Gastrocnemius medialis (tissue), 4 donors: ENCODE results near the gene CELSR1. TPM values are rescaled to one million over a fixed set of nuclear protein-coding genes. Genes with fewer than 3 reads are reported as not detected.

Experiments
- ATAC-seq, 2 donors: fragments of 150-250 bp; one replicate each; pipeline ENCODE4 v1.9.1; 2016
- DNase-seq, 2 donors: peaks; one replicate each; pipeline ENCODE4 v3.0.0-alpha.2; 2019
- H3K27ac ChIP-seq, 4 donors: fragments of 200-600 bp; sonication (generic); 1 replicate in 1 of 4; 2 replicates in 3 of 4; pipeline ENCODE4 v1.5.1; 2016 to 2018; ENCODE audit warnings: mild to moderate bottlenecking in 2 of 4, moderate library complexity in 1 of 4
- H3K27me3 ChIP-seq, 3 donors: fragments of 200-600 bp; sonication (generic) in 2 of 3; 1 replicate in 1 of 3; 2 replicates in 2 of 3; pipeline versions ENCODE4 v1.5.1 to v1.6.0; 2016 to 2019; ENCODE audit warnings: mild to moderate bottlenecking in 1 of 3, moderate library complexity in 1 of 3
- H3K36me3 ChIP-seq, 2 donors: fragments of 200-600 bp; sonication (generic) in 1 of 2; one replicate each; pipeline ENCODE4 v1.5.1; 2017 to 2018
- H3K4me1 ChIP-seq, 2 donors: fragments of 200-600 bp; sonication (generic) in 1 of 2; one replicate each; pipeline ENCODE4 v1.5.1; 2016 to 2017; ENCODE audit warnings: mild to moderate bottlenecking in 2 of 2
- H3K4me3 ChIP-seq, 4 donors: fragments of 200-600 bp; sonication (generic) in 3 of 4; 1 replicate in 1 of 4; 2 replicates in 3 of 4; pipeline ENCODE4 v1.5.1; 2016 to 2019; ENCODE audit warnings: mild to moderate bottlenecking in 2 of 4
- H3K9me3 ChIP-seq, 3 donors: fragments of 200-600 bp; sonication (generic) in 2 of 3; 1 replicate in 1 of 3; 2 replicates in 2 of 3; pipeline ENCODE4 v1.5.1; 2016 to 2019
- CTCF ChIP-seq, 5 experiments: fragments of 450-650 bp in 3 of 5; fragments of 200-600 bp in 2 of 5; sonication (generic) in 2 of 5; IDR thresholded peaks in 4 of 5; conservative IDR thresholded peaks in 1 of 5; 1 replicate in 4 of 5; 2 replicates in 1 of 5; pipeline ENCODE4 v1.5.1; 2016 to 2019; ENCODE audit warnings: antibody characterized with exemption in 5 of 5, mild to moderate bottlenecking in 3 of 5, moderate library complexity in 3 of 5
- POLR2A ChIP-seq, 2 donors: fragments of 450-650 bp; IDR thresholded peaks; one replicate each; pipeline ENCODE4 v1.6.1; 2017; ENCODE audit warnings: antibody characterized with exemption in 2 of 2, mild to moderate bottlenecking in 2 of 2, moderate library complexity in 2 of 2
- in situ Hi-C, 4 donors: fragments of 200-750 bp; cut with MboI; loops; one replicate each; pipeline versions ENCODE4 v1.15.0 to v1.8.0; 2017; ENCODE audit warnings: low sequenced_read_pairs in 4 of 4
- intact Hi-C: fragments of 100-400 bp; cut with DNase I; formaldehyde crosslinking; loops from one replicate; pipeline ENCODE4 v1.15.1; 2023; ENCODE audit warnings: low total_unique reads
- total RNA-seq, 4 donors: library from RNA; depleted of rRNA; stranded (reverse); fragments of >200 nt; gene quantifications; one replicate each; pipeline versions ENCODE4 v1.1.0 to v1.2.3, GENCODE V29; 2016

The CELSR1 gene
- total RNA-seq, 4 donors from 2014 or later: 0.10 to 1.5 (median 0.87) TPM

GRCh38 chr22:46452195-46453005 lies 85.0 kb downstream of the CELSR1 start:
- no peak overlapping the region for H3K27ac ChIP-seq
- in situ Hi-C loops (no loop called here), intact Hi-C loops (no loop called here)
- no peaks in the 10 kb centered on the region for H3K4me1 ChIP-seq
- DNase-seq: no peak
- no peaks in the 10 kb centered on the region for H3K9me3 ChIP-seq
- H3K4me3 ChIP-seq: no peak overlapping the region
- H3K36me3 ChIP-seq: no peaks in the 10 kb centered on the region
- ATAC-seq: no peak
- TF ChIP-seq POLR2A (IDR thresholded peaks at IDR 0.05): no peak
- no peak for TF ChIP-seq CTCF (IDR thresholded peaks at IDR 0.05 in 4 of 5, conservative IDR thresholded peaks at IDR 0.05 in 1 of 5)
- peaks cover 9 to 32% (median 22%) of the 10 kb centered on the region in 3 donors for H3K27me3 ChIP-seq

GRCh38 chr22:46451741-46452140 lies 85.7 kb downstream of the CELSR1 start:
- no peak for ATAC-seq
- intact Hi-C loops: no loop called here
- no peak overlapping the region for H3K4me3 ChIP-seq
- no peaks in the 10 kb centered on the region for H3K4me1 ChIP-seq
- no peak for DNase-seq
- peaks cover 5 to 32% (median 23%) of the 10 kb centered on the region in 3 donors for H3K27me3 ChIP-seq
- no peak for TF ChIP-seq CTCF (IDR thresholded peaks at IDR 0.05 in 4 of 5, conservative IDR thresholded peaks at IDR 0.05 in 1 of 5)
- TF ChIP-seq POLR2A (IDR thresholded peaks at IDR 0.05): no peak
- H3K36me3 ChIP-seq: no peaks in the 10 kb centered on the region
- no peak overlapping the region for H3K27ac ChIP-seq
- no peaks in the 10 kb centered on the region for H3K9me3 ChIP-seq
- in situ Hi-C loops: no loop called here

GRCh38 chr22:46450931-46451561 lies 86.4 kb downstream of the CELSR1 start:
- Histone ChIP-seq H3K4me3 (no peak overlapping the region), H3K9me3 (no peaks in the 10 kb centered on the region), H3K27ac (no peak overlapping the region), H3K4me1 (no peaks in the 10 kb centered on the region), H3K36me3 (no peaks in the 10 kb centered on the region), H3K27me3 (peaks cover 5 to 32% (median 23%) of the 10 kb centered on the region in 3 donors)
- no peak for DNase-seq
- TF ChIP-seq CTCF (IDR thresholded peaks at IDR 0.05 in 4 of 5, conservative IDR thresholded peaks at IDR 0.05 in 1 of 5) (no peak), POLR2A (IDR thresholded peaks at IDR 0.05) (no peak)
- ATAC-seq: no peak
- intact Hi-C loops (no loop called here), in situ Hi-C loops (no loop called here)

- Histone ChIP-seq H3K27ac (no peak overlapping the region), H3K36me3 (no peaks in the 10 kb centered on the region), H3K4me3 (no peak overlapping the region), H3K27me3 (peaks cover 5 to 32% (median 23%) of the 10 kb centered on the region in 3 donors), H3K9me3 (no peaks in the 10 kb centered on the region), H3K4me1 (no peaks in the 10 kb centered on the region)
- TF ChIP-seq CTCF (IDR thresholded peaks at IDR 0.05 in 4 of 5, conservative IDR thresholded peaks at IDR 0.05 in 1 of 5) (no peak), POLR2A (IDR thresholded peaks at IDR 0.05) (no peak)
- no peak for ATAC-seq
- no peak for DNase-seq
- in situ Hi-C loops: no loop called here
- intact Hi-C loops: no loop called here
Observed at GRCh38 chr22:46449974-46450745, 87.3 kb downstream of the CELSR1 start.
